Keratinocyte (primary cell): Measurements from ENCODE around the gene FRMD3. TPM values are rescaled to one million over a fixed set of nuclear protein-coding genes. Genes with fewer than 3 reads are reported as not detected.

Experiments
- DNase-seq: peaks from one replicate; pipeline ENCODE4 v3.0.0-alpha.2; 2011; ENCODE audit warnings: low read depth, missing footprints, low spot score
- FAIRE-seq: peaks from 2 replicates; lab custom pipeline; 2011; peaks lifted over from hg19 to GRCh38; lab: Jason Lieb, UNC
- H2AFZ ChIP-seq: 2 replicates; pipeline ENCODE4 v1.6.0; 2012; ENCODE audit warnings: low read length, control low read depth, inconsistent platforms; ENCODE audit not compliant: control insufficient read depth
- H3K27ac ChIP-seq: 2 replicates; pipeline ENCODE4 v1.5.1; 2011; ENCODE audit warnings: low read length; ENCODE audit not compliant: control insufficient read depth, insufficient read depth
- H3K27me3 ChIP-seq: 3 replicates; pipeline ENCODE4 v1.6.0; 2011; ENCODE audit warnings: low read length; ENCODE audit not compliant: control insufficient read depth, insufficient read depth; ENCODE audit errors: extremely low read depth
- H3K36me3 ChIP-seq, 2 experiments: 2 replicates in 1 of 2; 3 replicates in 1 of 2; pipeline ENCODE4 v1.5.1; 2011; ENCODE audit warnings: low read length in 2 of 2, mild to moderate bottlenecking in 1 of 2; ENCODE audit not compliant: control insufficient read depth in 2 of 2, insufficient read depth in 2 of 2; ENCODE audit errors: extremely low read depth in 1 of 2
- H3K4me1 ChIP-seq: 3 replicates; pipeline ENCODE4 v1.5.1; 2011; ENCODE audit warnings: low read length; ENCODE audit not compliant: control insufficient read depth, insufficient read depth; ENCODE audit errors: extremely low read depth
- H3K4me2 ChIP-seq: 3 replicates; pipeline ENCODE4 v1.6.0; 2011; ENCODE audit warnings: low read depth, low read length; ENCODE audit not compliant: control insufficient read depth, insufficient read depth; ENCODE audit errors: extremely low read depth
- H3K4me3 ChIP-seq, 3 experiments: fragments of 200-600 bp in 1 of 3; sonication (generic) in 1 of 3; 2 replicates in 2 of 3; 3 replicates in 1 of 3; pipeline ENCODE4 v1.5.1; 2011 to 2016; ENCODE audit warnings: low read length in 3 of 3, mild to moderate bottlenecking in 3 of 3, control low read depth in 2 of 3, inconsistent platforms in 1 of 3, low read depth in 1 of 3, mixed read lengths in 1 of 3, mixed run types in 1 of 3, moderate library complexity in 1 of 3; ENCODE audit not compliant: control insufficient read depth in 2 of 3, insufficient read depth in 2 of 3; ENCODE audit errors: extremely low read depth in 1 of 3
- H3K79me2 ChIP-seq: 2 replicates; pipeline ENCODE4 v1.6.0; 2012; ENCODE audit warnings: low read length; ENCODE audit not compliant: control insufficient read depth, insufficient read depth
- H3K9ac ChIP-seq: 3 replicates; pipeline ENCODE4 v1.6.0; 2011; ENCODE audit warnings: low read length; ENCODE audit not compliant: control insufficient read depth, insufficient read depth; ENCODE audit errors: extremely low read depth
- H3K9me1 ChIP-seq: 3 replicates; pipeline ENCODE4 v1.6.0; 2011; ENCODE audit warnings: low read length; ENCODE audit not compliant: control insufficient read depth, insufficient read depth; ENCODE audit errors: extremely low read depth
- H3K9me3 ChIP-seq: 2 replicates; pipeline ENCODE4 v1.5.1; 2012; ENCODE audit warnings: low read depth, low read length; ENCODE audit not compliant: control insufficient read depth
- H4K20me1 ChIP-seq: 3 replicates; pipeline ENCODE4 v1.6.0; 2011; ENCODE audit warnings: low read length; ENCODE audit not compliant: control insufficient read depth, insufficient read depth; ENCODE audit errors: extremely low read depth
- EZH2 ChIP-seq: IDR thresholded peaks from one replicate; pipeline ENCODE4 v1.6.1; 2012; ENCODE audit warnings: inconsistent platforms, mild to moderate bottlenecking, low read length, moderate library complexity
- dilution Hi-C: fragments of 300-500 bp; cut with MboI; formaldehyde crosslinking; loops from one replicate; pipeline ENCODE4 v1.7.0; 2020; ENCODE audit warnings: low sequenced_read_pairs; ENCODE audit not compliant: extremely low pct_ligation_motif_present
- polyA plus RNA-seq, 5 experiments: library from polyadenylated mRNA; depleted of rRNA in 3 of 5; stranded (reverse) in 3 of 5; stranded (forward) in 1 of 5; unstranded in 1 of 5; fragments of >200 nt; gene quantifications; 1 replicate in 1 of 5; 2 replicates in 3 of 5; 3 replicates in 1 of 5; pipeline versions ENCODE4 v1.2.1 to v1.2.3, GENCODE V29; 2011 to 2012; ENCODE audit warnings: missing spikeins in 2 of 5, low read depth in 1 of 5, low replicate concordance in 1 of 5
- TF ChIP-seq, protein P1 (sequence below), 3 experiments: IDR thresholded peaks in 1 of 3; conservative IDR thresholded peaks in 1 of 3; optimal IDR thresholded peaks in 1 of 3; 2 replicates in 2 of 3; 3 replicates in 1 of 3; pipeline versions ENCODE3 to v1.5.1; 2011; ENCODE audit warnings: low read length in 3 of 3, mild to moderate bottlenecking in 3 of 3, moderate library complexity in 2 of 3, control low read depth in 1 of 3, inconsistent platforms in 1 of 3; ENCODE audit not compliant: insufficient read depth in 2 of 3; ENCODE audit errors: extremely low read depth in 1 of 3

Gene FRMD3
- polyA plus RNA-seq, 1 donor (not counting 4 experiments of a cell fraction or from before 2014, with no cell fraction given): 0.21 TPM

DNA sequence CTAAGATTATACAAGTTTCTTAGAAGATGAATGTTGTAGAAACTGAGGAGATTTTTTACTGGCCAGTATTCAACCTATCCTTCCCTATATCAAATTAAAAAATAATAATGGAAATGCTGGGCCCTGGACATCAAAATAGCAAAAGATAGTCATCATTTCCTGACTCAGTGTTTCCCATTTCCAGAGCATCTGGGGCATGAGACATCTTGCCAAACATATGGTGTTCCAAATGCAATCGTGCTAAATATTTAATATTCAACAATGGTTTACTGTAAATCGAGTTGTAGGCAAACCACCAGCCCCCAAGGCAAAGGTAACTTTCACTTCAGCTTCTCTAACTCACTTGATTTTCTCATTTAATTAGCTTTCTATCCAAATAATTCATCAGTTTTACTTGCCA lies 152.9 kb downstream of the FRMD3 start:
- Histone ChIP-seq H3K27ac (no peak overlapping the region), H4K20me1 (no peaks in the 10 kb centered on the region), H3K9me1 (no peaks in the 10 kb centered on the region), H3K9me3 (no peaks in the 10 kb centered on the region), H3K27me3 (no peaks in the 10 kb centered on the region), H3K36me3 (no peaks in the 10 kb centered on the region), H3K4me1 (no peaks in the 10 kb centered on the region), H3K9ac (no peak overlapping the region), H3K79me2 (no peaks in the 10 kb centered on the region), H3K4me2 (no peak overlapping the region), H2AFZ (no peak overlapping the region), H3K4me3 (no peak overlapping the region)
- DNase-seq: no peak
- TF ChIP-seq, protein P1, sequence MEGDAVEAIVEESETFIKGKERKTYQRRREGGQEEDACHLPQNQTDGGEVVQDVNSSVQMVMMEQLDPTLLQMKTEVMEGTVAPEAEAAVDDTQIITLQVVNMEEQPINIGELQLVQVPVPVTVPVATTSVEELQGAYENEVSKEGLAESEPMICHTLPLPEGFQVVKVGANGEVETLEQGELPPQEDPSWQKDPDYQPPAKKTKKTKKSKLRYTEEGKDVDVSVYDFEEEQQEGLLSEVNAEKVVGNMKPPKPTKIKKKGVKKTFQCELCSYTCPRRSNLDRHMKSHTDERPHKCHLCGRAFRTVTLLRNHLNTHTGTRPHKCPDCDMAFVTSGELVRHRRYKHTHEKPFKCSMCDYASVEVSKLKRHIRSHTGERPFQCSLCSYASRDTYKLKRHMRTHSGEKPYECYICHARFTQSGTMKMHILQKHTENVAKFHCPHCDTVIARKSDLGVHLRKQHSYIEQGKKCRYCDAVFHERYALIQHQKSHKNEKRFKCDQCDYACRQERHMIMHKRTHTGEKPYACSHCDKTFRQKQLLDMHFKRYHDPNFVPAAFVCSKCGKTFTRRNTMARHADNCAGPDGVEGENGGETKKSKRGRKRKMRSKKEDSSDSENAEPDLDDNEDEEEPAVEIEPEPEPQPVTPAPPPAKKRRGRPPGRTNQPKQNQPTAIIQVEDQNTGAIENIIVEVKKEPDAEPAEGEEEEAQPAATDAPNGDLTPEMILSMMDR (optimal IDR thresholded peaks at IDR 0.05 in 1 of 3, IDR thresholded peaks at IDR 0.05 in 1 of 3, conservative IDR thresholded peaks at IDR 0.05 in 1 of 3; ENCODE audit: extremely low read depth in 1 of 3, insufficient read depth in 2 of 3, low read length in 3 of 3): no peak
- no peak for TF ChIP-seq EZH2
- FAIRE-seq: no peak
- dilution Hi-C loops: no loop called here

DNA sequence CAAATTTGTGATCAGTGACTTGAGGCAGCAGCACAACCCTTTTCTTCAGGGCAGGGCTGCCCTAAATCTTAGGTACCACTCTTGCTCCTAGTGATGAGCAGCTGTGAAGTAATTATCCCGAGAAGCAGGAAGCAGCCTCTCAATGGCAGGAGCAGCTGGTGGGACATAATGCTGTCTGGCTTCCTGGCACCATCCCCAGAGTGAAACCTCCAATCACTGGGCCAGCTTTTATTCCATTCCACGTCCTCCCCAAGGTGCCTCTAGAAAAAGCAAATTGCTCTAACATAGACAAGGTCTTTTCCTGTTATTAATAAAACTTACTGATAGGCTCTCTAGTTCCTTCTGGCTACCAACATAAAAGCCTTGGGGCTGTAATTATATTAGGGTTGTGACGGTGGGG lies 154.0 kb downstream of the FRMD3 start:
- no peak overlapping the region for H3K27ac ChIP-seq
- H3K4me1 ChIP-seq: no peaks in the 10 kb centered on the region
- H3K79me2 ChIP-seq: no peaks in the 10 kb centered on the region
- H2AFZ ChIP-seq: no peak overlapping the region
- H4K20me1 ChIP-seq: no peaks in the 10 kb centered on the region
- no peaks in the 10 kb centered on the region for H3K9me1 ChIP-seq
- no peak for DNase-seq
- no peaks in the 10 kb centered on the region for H3K36me3 ChIP-seq
- H3K27me3 ChIP-seq: no peaks in the 10 kb centered on the region
- no peak for TF ChIP-seq EZH2
- TF ChIP-seq, protein P1 (optimal IDR thresholded peaks at IDR 0.05 in 1 of 3, IDR thresholded peaks at IDR 0.05 in 1 of 3, conservative IDR thresholded peaks at IDR 0.05 in 1 of 3; ENCODE audit: extremely low read depth in 1 of 3, insufficient read depth in 2 of 3, low read length in 3 of 3): no peak
- dilution Hi-C loops: no loop called here
- H3K4me2 ChIP-seq: no peak overlapping the region
- no peak overlapping the region for H3K4me3 ChIP-seq
- H3K9ac ChIP-seq: no peak overlapping the region
- no peaks in the 10 kb centered on the region for H3K9me3 ChIP-seq
- no peak for FAIRE-seq
